ENCODE results near the gene UGT8.

DNA sequence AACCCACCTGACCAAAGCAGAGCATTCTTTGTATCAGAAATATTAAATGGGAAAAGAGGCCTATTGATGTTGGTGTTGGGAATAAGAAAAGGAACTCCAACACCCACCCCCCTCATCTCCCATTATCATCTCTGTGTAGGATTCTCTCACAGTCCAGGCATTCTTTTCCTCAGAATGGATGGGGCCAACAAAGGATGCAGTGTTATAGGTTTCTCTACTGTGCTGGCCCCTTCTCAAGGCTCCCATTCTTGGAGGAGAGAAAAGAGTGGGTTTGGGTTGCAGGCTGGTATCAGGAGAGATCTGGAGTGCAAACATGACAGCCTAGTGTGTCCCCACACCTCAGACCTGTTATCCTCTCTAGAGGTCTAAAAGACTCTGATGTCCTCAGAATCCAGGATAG, 59.6 kb downstream of the UGT8 start:
- TF ChIP-seq POLR2A (IDR thresholded peaks at IDR 0.05; ENCODE audit: low read length) (no peak), GATA1 (IDR thresholded peaks at IDR 0.05; ENCODE audit: low read depth, low read length) (no peak)

All from erythroblast (primary cell).